ENCODE data around the gene EIF3K. TPM values are rescaled to one million over a fixed set of nuclear protein-coding genes. Genes with fewer than 3 reads are reported as not detected.

Gene EIF3K
- total RNA-seq, 1 experiment from 2014 or later, result 375 TPM

DNA sequence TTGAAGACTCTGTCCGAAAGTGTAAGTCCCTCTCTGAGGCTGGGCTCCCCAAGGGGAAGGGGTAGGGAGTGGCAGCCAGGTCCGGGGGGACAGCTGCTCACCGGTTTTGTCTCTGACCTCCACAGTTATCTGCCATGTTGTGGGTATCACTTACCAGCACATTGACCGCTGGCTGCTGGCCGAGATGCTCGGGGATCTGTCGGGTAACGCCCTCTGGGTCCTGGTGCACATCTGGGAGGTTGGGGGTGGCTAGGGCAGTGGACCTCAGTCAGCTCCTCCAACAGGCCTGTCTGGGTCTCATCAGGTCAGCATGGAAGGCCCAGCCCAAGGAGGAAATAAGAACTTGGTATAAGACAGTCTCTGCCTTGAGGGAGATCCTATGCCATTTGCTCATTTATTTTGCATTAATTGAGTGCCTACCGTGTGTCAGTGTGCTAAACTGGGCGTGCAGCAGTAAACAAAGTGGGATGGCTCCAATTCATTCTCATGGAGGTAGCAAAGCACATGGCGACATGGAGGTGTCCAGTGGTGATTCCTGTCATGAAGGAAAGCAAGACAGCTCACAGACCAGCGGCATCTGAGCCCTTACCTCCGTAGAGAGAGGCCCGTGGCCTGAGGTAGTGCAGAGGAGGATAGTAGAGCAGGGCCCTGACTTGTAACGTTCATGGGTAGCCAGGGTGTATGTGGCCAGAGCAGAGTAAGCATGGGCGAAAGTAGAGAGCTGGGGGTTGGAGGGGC, 13.7 kb downstream of the EIF3K start:
- no peak overlapping the region for H3K4me3 Mint-ChIP-seq (ENCODE audit: unreplicated experiment)
- no peaks in the 10 kb centered on the region for H3K27me3 Mint-ChIP-seq (ENCODE audit: insufficient read depth, unreplicated experiment)
- DNase-seq (ENCODE audit: unreplicated experiment), result no peak
- intact Hi-C loops (cut with micrococcal nuclease), result loop anchor here (10.0 kb wide), 1 partner anchor 398 kb away; no protein-coding TSS in a partner anchor
- no peak overlapping the region for H3K27ac Mint-ChIP-seq (ENCODE audit: low read depth, unreplicated experiment)
- ChIA-PET POLR2A (interaction anchor here (1.4 to 7.2 kb wide), 2 partner anchors 14 to 88 kb away, joined by 7 to 53 read pairs; partner anchors contain the start of gene EIF3K), CTCF (interaction anchor here (0.6 to 4.4 kb wide), 7 partner anchors 11 to 230 kb away, joined by 3 to 46 read pairs (median 5); partner anchors contain the start of genes EIF3K, FAM98C and MAP4K1)
- TF ChIP-seq, protein P1, sequence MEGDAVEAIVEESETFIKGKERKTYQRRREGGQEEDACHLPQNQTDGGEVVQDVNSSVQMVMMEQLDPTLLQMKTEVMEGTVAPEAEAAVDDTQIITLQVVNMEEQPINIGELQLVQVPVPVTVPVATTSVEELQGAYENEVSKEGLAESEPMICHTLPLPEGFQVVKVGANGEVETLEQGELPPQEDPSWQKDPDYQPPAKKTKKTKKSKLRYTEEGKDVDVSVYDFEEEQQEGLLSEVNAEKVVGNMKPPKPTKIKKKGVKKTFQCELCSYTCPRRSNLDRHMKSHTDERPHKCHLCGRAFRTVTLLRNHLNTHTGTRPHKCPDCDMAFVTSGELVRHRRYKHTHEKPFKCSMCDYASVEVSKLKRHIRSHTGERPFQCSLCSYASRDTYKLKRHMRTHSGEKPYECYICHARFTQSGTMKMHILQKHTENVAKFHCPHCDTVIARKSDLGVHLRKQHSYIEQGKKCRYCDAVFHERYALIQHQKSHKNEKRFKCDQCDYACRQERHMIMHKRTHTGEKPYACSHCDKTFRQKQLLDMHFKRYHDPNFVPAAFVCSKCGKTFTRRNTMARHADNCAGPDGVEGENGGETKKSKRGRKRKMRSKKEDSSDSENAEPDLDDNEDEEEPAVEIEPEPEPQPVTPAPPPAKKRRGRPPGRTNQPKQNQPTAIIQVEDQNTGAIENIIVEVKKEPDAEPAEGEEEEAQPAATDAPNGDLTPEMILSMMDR (IDR thresholded peaks at IDR 0.05; ENCODE audit: unreplicated experiment), result no peak
- H3K36me3 Mint-ChIP-seq (ENCODE audit: insufficient read depth, unreplicated experiment), result peaks cover 72% of the 10 kb centered on the region
- no TSS peak for BruUV-seq (replicated peaks)
- H3K4me1 Mint-ChIP-seq (ENCODE audit: insufficient read depth, unreplicated experiment), result peaks cover 17% of the 10 kb centered on the region
- H3K9me3 Mint-ChIP-seq (ENCODE audit: unreplicated experiment), result no peaks in the 10 kb centered on the region

DNA sequence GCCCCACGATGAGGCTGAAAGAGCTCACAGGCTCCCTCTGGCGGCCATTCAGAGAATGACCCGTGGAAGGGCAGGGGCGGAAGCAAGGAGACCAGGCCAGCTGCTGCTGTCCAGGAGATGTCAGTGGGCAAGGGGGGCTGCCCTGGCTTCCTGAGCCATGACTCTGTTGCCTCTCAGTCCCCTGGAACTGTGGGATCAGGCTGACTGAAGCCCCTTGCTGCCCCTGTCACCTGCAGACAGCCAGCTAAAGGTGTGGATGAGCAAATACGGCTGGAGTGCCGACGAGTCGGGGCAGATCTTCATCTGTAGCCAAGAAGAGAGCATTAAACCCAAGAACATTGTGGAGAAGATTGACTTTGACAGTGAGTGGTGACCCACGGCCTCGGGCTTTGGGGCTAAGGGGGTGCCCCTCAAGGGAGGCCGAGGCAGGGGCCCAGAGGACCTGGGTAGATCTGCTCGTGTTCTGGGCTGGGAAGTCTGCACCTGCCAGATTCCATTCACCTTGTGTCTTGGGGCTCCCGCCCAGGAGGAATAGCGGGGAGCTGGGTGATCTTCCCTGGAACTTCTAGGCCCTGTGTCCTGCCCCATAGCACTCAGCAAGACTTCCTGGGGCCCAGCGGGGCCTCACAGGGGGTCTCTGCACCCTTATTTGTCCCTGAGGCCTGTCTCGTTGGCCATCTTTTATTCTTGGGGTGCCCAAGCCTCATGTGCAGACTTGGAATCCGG, 15.9 kb downstream of the EIF3K start:
- no TSS peak for BruUV-seq (replicated peaks)
- Mint-ChIP-seq H3K9me3 (ENCODE audit: unreplicated experiment) (no peaks in the 10 kb centered on the region), H3K27ac (ENCODE audit: low read depth, unreplicated experiment) (peak overlapping the region; percentile 24), H3K4me3 (ENCODE audit: unreplicated experiment) (no peak overlapping the region), H3K36me3 (ENCODE audit: insufficient read depth, unreplicated experiment) (peaks cover 52% of the 10 kb centered on the region), H3K27me3 (ENCODE audit: insufficient read depth, unreplicated experiment) (no peaks in the 10 kb centered on the region), H3K4me1 (ENCODE audit: insufficient read depth, unreplicated experiment) (peaks cover 17% of the 10 kb centered on the region)
- TF ChIP-seq, protein P1 (IDR thresholded peaks at IDR 0.05; ENCODE audit: unreplicated experiment), result peak; percentile 91
- CTCF ChIA-PET, result interaction anchor here (0.7 to 4.4 kb wide), 24 partner anchors 9 to 296 kb away, joined by 3 to 46 read pairs (median 6); partner anchors contain the start of genes EIF3K, FAM98C, MAP4K1 and MRPS12
- intact Hi-C loops (cut with micrococcal nuclease), result loop anchor here (1.0 to 10.0 kb wide), 5 partner anchors 78 to 400 kb away; partner anchors contain the start of gene FAM98C
- peak; percentile 80 for DNase-seq (ENCODE audit: unreplicated experiment)
- POLR2A ChIA-PET, result interaction anchor here (0.6 to 7.7 kb wide), 14 partner anchors 10 to 232 kb away, joined by 3 to 81 read pairs (median 4); partner anchors contain the start of genes ACTN4, EIF3K and FAM98C

DNA sequence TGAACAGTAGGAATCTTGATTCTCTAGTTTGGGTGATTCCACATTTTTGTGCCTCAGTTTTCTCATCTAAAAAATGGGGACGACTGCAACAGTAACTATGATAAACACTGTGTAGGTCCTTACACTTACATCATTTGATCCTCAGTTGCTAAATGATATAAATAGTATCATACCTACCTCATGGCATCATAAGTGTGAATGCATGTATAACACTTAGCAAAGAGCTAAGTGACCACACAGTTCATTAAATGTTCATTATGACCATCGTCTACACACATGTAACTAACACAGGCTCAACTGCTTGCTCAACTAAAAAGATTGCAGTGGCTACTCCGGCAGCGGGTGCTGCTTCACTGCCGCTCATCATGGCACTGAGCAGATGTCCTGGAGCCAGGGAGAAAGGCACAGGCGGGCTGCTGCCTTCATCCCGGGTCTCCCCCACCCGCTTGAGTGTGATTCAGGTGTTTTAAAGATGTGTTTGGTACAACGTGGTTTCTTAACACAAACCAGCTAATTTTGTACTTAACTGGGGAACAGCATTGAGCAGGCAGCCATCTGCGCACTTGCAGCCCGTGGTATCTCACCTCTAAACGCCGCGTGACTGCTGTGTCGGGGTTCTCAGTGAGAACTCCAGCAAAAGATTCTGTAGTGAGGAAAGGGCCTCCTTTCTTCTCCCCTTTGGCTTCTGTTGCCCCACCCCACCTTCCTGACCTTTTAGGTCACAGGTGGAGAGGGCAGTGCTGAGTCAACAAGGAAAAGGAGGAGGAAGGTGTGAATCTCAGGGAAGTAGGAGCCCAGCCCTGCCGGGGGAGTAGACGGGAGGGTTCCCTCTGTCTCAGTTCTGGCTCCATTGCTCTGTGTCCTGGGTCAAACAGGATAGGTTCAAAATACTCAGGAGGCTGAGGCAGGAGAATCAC, 16.8 kb downstream of the EIF3K start:
- ChIA-PET POLR2A (interaction anchor here (0.8 to 7.7 kb wide), 7 partner anchors 13 to 121 kb away, joined by 3 to 81 read pairs (median 5); partner anchors contain the start of genes ACTN4 and EIF3K), CTCF (interaction anchor here (0.6 to 4.4 kb wide), 18 partner anchors 9 to 295 kb away, joined by 3 to 46 read pairs (median 4); partner anchors contain the start of genes EIF3K, MAP4K1, MRPS12 and SARS2)
- BruUV-seq (replicated peaks), result no TSS peak
- Mint-ChIP-seq H3K4me1 (ENCODE audit: insufficient read depth, unreplicated experiment) (peaks cover 17% of the 10 kb centered on the region), H3K36me3 (ENCODE audit: insufficient read depth, unreplicated experiment) (peaks cover 46% of the 10 kb centered on the region), H3K4me3 (ENCODE audit: unreplicated experiment) (no peak overlapping the region), H3K27ac (ENCODE audit: low read depth, unreplicated experiment) (peak overlapping the region; percentile 47), H3K27me3 (ENCODE audit: insufficient read depth, unreplicated experiment) (no peaks in the 10 kb centered on the region), H3K9me3 (ENCODE audit: unreplicated experiment) (no peaks in the 10 kb centered on the region)
- no peak for DNase-seq (ENCODE audit: unreplicated experiment)
- TF ChIP-seq, protein P1 (IDR thresholded peaks at IDR 0.05; ENCODE audit: unreplicated experiment), result no peak
- intact Hi-C loops (cut with micrococcal nuclease), result loop anchor here (2.0 to 10.0 kb wide), 3 partner anchors 79 to 401 kb away; no protein-coding TSS in a partner anchor

All from MCF 10A (cell line).